ENCODE data around the gene FBXW7. TPM values are rescaled to one million over a fixed set of nuclear protein-coding genes. Genes with fewer than 3 reads are reported as not detected.

FBXW7 gene
- total RNA-seq, 1 experiment from 2014 or later: 27.1 TPM

- H2BK120ac ChIP-seq (ENCODE audit: low read depth, low read length, poor library complexity, severe bottlenecking): no peak overlapping the region
- no peak overlapping the region for H4K5ac ChIP-seq (ENCODE audit: insufficient read length, low read depth, low read length)
- H2BK20ac ChIP-seq (ENCODE audit: low read depth, low read length, poor library complexity, severe bottlenecking): no peak overlapping the region
- H3K4me2 ChIP-seq (ENCODE audit: insufficient read depth, insufficient read length, low read length): no peak overlapping the region
- no peak overlapping the region for H3K23ac ChIP-seq (ENCODE audit: insufficient read length, low read depth, low read length)
- no peaks in the 10 kb centered on the region for H3K23me2 ChIP-seq (ENCODE audit: insufficient read length, low read depth, low read length, poor library complexity, severe bottlenecking)
- H2BK15ac ChIP-seq (ENCODE audit: low read depth, low read length): no peak overlapping the region
- no peaks in the 10 kb centered on the region for H3K79me1 ChIP-seq (ENCODE audit: insufficient read depth, low read depth, low read length, poor library complexity, severe bottlenecking)
- no peaks in the 10 kb centered on the region for H3K27me3 ChIP-seq (ENCODE audit: insufficient read depth, low read length)
- no peak overlapping the region for H2AFZ ChIP-seq (ENCODE audit: low read length)
- H3T11ph ChIP-seq (ENCODE audit: low read length): no peak overlapping the region
- no peak overlapping the region for H3K27ac ChIP-seq (ENCODE audit: insufficient read length, low read depth, low read length)
- H3K27me3 Mint-ChIP-seq (ENCODE audit: low read depth): no peaks in the 10 kb centered on the region
- no peak overlapping the region for H2BK5ac ChIP-seq (ENCODE audit: insufficient read length, low read length)
- no peak for TF ChIP-seq CTCF (conservative IDR thresholded peaks at IDR 0.05)
- H4K20me1 ChIP-seq (ENCODE audit: control insufficient read depth, insufficient read depth, insufficient read length): no peaks in the 10 kb centered on the region
- peaks cover 2% of the 10 kb centered on the region; the same call in 1 of the 2 replicates for H3K4me1 ChIP-seq (ENCODE audit: insufficient read depth, low read length)
- H3K36me3 Mint-ChIP-seq (ENCODE audit: insufficient read depth in 1 of 3, low read depth in 3 of 3): no peaks in the 10 kb centered on the region
- DNase-seq: no peak
- no peak overlapping the region for H3K18ac ChIP-seq (ENCODE audit: insufficient read length, low read depth, low read length)
- H2BK12ac ChIP-seq (ENCODE audit: insufficient read length, low read depth, low read length): no peak overlapping the region
- H3K4me3 Mint-ChIP-seq: no peak overlapping the region
- H4K91ac ChIP-seq (ENCODE audit: insufficient read length, low read depth, low read length): no peak overlapping the region
- H2AK5ac ChIP-seq (ENCODE audit: insufficient read length, low read length): no peak overlapping the region
- no peaks in the 10 kb centered on the region for H3K9me3 ChIP-seq (ENCODE audit: control insufficient read depth, low read depth, low read length)
- H3K79me2 ChIP-seq (ENCODE audit: insufficient read depth, low read length): no peaks in the 10 kb centered on the region
- no peak overlapping the region for H3K4ac ChIP-seq (ENCODE audit: low read depth, low read length)
- H3K27ac Mint-ChIP-seq: peak overlapping the region in 2 of 3 experiments; percentile 19 to 77; a peak in 3 of 7 replicates
- no peaks in the 10 kb centered on the region for H3K9me3 Mint-ChIP-seq
- no peak overlapping the region for H3K14ac ChIP-seq (ENCODE audit: insufficient read depth, low read length)
- H3K56ac ChIP-seq (ENCODE audit: insufficient read length, low read depth, low read length): no peak overlapping the region
- peaks cover 18 to 26% of the 10 kb centered on the region in 2 experiments for H3K4me1 Mint-ChIP-seq
- H4K8ac ChIP-seq (replicated peaks; ENCODE audit: insufficient read length, low read depth, low read length): no peak overlapping the region
- no peak overlapping the region for H3K9ac ChIP-seq (ENCODE audit: extremely low read depth, insufficient read length, low read length)
Observed at GRCh38 chr4:152431291-152431690, 104.6 kb downstream of the FBXW7 start.
